GM12875 (cell line): ENCODE results near the gene MIF.
A peak's percentile ranks its signal among the peaks of the same experiment; 100 is the strongest.
"Not testable (repeated sequence)": the region's sequence is repeated elsewhere in the genome, so short reads cannot be mapped to it uniquely, and the experiment has no call there.

ENCODE experiments used
- H3K4me3 ChIP-seq: one replicate; pipeline ENCODE4 v1.5.1; 2011; ENCODE audit warnings: low read depth, low read length, control low read depth
- CTCF ChIP-seq: IDR thresholded peaks from 2 replicates; pipeline ENCODE4 v1.5.1; 2011; ENCODE audit warnings: low read depth, mild to moderate bottlenecking, control low read depth, inconsistent platforms, low read length, moderate library complexity, borderline replicate concordance; ENCODE audit not compliant: insufficient read depth

Gene MIF

DNA sequence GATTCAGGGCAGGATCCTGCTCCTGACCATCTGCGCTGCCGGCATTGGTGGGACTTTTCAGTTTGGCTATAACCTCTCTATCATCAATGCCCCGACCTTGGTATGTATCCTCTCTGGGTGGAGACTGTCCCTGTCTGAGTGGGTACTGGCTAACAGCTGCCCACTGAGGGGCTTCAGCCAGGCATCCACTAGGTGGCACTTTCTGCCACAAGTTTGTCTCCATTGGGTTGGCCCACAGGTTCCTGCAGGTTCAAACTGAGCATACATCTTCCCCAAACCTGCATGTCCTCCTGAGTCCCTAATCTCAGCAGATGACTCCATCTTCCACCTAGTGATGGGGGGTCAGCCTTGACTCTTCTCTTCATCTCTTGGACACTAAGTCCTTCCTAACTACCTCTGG is 32.1 kb upstream of the MIF start:
- no peak overlapping the region for H3K4me3 ChIP-seq
- TF ChIP-seq CTCF, result peak; percentile 71

DNA sequence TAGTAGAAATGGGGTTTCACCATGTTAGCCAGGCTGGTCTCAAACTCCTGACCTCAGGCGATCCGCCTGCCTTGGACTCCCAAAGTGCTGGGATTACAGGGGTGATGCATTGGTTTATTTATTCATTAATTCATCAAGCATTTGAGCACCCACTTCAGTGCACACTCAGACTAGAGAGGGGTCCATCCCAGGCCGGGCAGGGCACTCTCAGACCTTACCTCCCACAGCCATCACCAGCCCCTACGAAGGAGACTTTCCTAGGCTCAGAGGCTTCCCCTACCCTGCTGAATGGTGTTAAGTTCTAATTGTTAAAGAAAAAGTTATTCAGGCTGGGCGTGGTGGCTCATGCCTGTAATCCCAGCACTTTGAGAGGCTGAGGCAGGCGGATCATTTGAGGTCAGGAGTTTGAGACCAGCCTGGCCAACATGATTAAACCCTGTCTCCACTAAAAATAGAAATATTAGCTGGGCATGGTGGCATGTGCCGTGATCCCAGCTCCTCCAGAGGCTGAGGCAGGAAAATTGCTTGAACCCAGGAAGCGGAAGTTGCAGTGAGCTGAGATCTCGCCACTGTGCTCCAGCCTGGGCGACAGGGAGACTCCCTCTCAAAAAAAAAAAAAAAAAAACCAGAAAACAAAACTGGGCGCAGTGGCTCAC is 29.6 kb upstream of the MIF start:
- not testable (repeated sequence) for H3K4me3 ChIP-seq

- H3K4me3 ChIP-seq, result no peak overlapping the region
- TF ChIP-seq CTCF, result no peak
Measured at GRCh38 chr22:23868580-23868979, 25.6 kb upstream of the MIF start.

DNA sequence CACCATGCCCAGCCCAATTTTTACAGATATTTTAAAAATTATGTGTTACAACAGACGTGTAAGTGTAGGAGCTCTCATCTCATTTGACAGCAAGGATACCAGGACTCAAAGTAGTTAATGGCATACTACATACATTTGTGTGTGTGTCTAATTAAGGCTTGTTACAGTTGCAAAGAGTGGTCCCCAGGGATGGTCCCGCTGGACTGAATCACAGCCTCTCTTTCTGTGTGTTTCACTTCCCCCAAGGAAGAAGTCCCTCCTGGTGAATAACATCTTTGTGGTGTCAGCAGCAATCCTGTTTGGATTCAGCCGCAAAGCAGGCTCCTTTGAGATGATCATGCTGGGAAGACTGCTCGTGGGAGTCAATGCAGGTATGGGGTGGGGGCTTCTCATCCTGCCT is 19.3 kb upstream of the MIF start:
- H3K4me3 ChIP-seq, result no peak overlapping the region
- TF ChIP-seq CTCF, result no peak

- H3K4me3 ChIP-seq, result no peak overlapping the region
- no peak for TF ChIP-seq CTCF
Measured at GRCh38 chr22:23875801-23876200, 18.4 kb upstream of the MIF start.

GRCh38 chr22:23877566-23877965 is 16.6 kb upstream of the MIF start:
- no peak for TF ChIP-seq CTCF
- no peak overlapping the region for H3K4me3 ChIP-seq

DNA sequence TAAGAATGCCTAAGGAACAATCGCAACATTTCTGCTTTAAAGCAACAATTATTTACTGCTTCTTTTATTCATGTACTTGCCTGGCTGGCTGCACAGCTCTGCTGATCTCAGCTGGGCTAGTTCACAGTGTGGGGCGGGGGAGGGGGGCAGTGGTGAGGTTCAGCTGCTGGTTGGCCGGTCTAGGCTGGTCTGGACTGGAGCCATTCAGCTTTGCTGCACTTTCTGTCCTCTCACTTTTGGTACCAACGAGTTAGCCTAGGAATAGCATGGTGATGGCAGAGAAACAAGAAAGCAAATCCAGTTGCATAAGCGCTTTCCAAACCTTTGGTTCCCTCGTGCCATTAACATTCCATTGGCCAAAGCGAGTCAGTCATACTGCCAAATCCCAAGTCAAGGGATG is 16.0 kb upstream of the MIF start:
- H3K4me3 ChIP-seq, result no peak overlapping the region
- TF ChIP-seq CTCF, result no peak

- TF ChIP-seq CTCF, result no peak
- no peak overlapping the region for H3K4me3 ChIP-seq
Measured at GRCh38 chr22:23882370-23882769, 11.8 kb upstream of the MIF start.
